Lung (tissue), 12 donors: ENCODE measurements around the gene PACS1. TPM values are rescaled to one million over a fixed set of nuclear protein-coding genes. Genes with fewer than 3 reads are reported as not detected.

Experiments
- ATAC-seq: fragments of 200-7000 bp; cut with Tn5 transposase; one replicate; pipeline ENCODE4 v1.9.1; 2020; ENCODE audit warnings: moderate number of reproducible peaks; ENCODE audit not compliant: insufficient read depth, low FRiP score
- DNase-seq, 3 donors: peaks; one replicate each; pipeline ENCODE4 v3.0.0-alpha.2; 2013 to 2017
- H3K27ac ChIP-seq, 2 donors: one replicate each; pipeline ENCODE4 v1.5.1; 2013; ENCODE audit warnings: mild to moderate bottlenecking in 2 of 2, moderate library complexity in 2 of 2, control low read depth in 1 of 2, inconsistent platforms in 1 of 2, low read depth in 1 of 2, low read length in 1 of 2
- H3K27me3 ChIP-seq, 3 donors: one replicate each; pipeline ENCODE4 v1.5.1; 2013; ENCODE audit warnings: low read length in 2 of 3; ENCODE audit not compliant: control insufficient read depth in 3 of 3, insufficient read depth in 3 of 3
- H3K36me3 ChIP-seq, 4 donors: one replicate each; pipeline ENCODE4 v1.5.1; 2013; ENCODE audit warnings: low read length in 4 of 4, mild to moderate bottlenecking in 1 of 4, moderate library complexity in 1 of 4; ENCODE audit not compliant: control insufficient read depth in 4 of 4, insufficient read depth in 4 of 4
- H3K4me1 ChIP-seq, 5 donors: one replicate each; pipeline ENCODE4 v1.5.1; 2013; ENCODE audit warnings: low read length in 5 of 5, mild to moderate bottlenecking in 2 of 5, moderate library complexity in 1 of 5; ENCODE audit not compliant: control insufficient read depth in 5 of 5, insufficient read depth in 5 of 5
- H3K4me3 ChIP-seq: one replicate; pipeline ENCODE4 v1.5.1; 2013; ENCODE audit warnings: mild to moderate bottlenecking, control low read depth, moderate library complexity
- H3K9ac ChIP-seq, 2 donors: one replicate each; pipeline ENCODE4 v1.5.1; 2013; ENCODE audit warnings: low read length in 2 of 2, control low read depth in 1 of 2; ENCODE audit not compliant: insufficient read depth in 1 of 2
- H3K9me3 ChIP-seq, 4 donors: one replicate each; pipeline ENCODE4 v1.5.1; 2013; ENCODE audit warnings: low read length in 3 of 4, mild to moderate bottlenecking in 1 of 4, moderate library complexity in 1 of 4; ENCODE audit not compliant: control insufficient read depth in 4 of 4, insufficient read depth in 3 of 4
- WGBS, 2 donors: extraction: QIAGEN DNeasy Blood & Tissue Kit; methylation state at CpG; one replicate each; pipeline ENCODE4 v1.1.7; 2013; 5-methylcytosine and 5-hydroxymethylcytosine counted together
- polyA plus RNA-seq, 2 donors: library from polyadenylated mRNA; stranded (reverse); fragments of 200-250 nt; gene quantifications; one replicate each; pipeline ENCODE4 v1.2.1, GENCODE V29; 2013
- total RNA-seq, 2 donors: library from RNA; depleted of rRNA in 1 of 2; stranded (reverse); fragments of >200 nt in 1 of 2; gene quantifications; one replicate each; pipeline ENCODE4 v1.2.1, GENCODE V29; 2014 to 2021
- TF ChIP-seq, protein P1 (sequence below): IDR thresholded peaks from 2 replicates; pipeline ENCODE4 v1.5.1; 2012; ENCODE audit warnings: mild to moderate bottlenecking; ENCODE audit errors: control extremely low read depth, extremely low read depth
- donor health status: control.
- donor health status: control.
- donor health status: Bipolar disorder and iron deficiency.
- donor health status: healthy.
- donor health status: DM: yes; HTN: yes; CAD: no.

The PACS1 gene
- total and polyA plus RNA-seq, 4 donors: 22.2 to 48.8 (median 34.7) TPM

DNA sequence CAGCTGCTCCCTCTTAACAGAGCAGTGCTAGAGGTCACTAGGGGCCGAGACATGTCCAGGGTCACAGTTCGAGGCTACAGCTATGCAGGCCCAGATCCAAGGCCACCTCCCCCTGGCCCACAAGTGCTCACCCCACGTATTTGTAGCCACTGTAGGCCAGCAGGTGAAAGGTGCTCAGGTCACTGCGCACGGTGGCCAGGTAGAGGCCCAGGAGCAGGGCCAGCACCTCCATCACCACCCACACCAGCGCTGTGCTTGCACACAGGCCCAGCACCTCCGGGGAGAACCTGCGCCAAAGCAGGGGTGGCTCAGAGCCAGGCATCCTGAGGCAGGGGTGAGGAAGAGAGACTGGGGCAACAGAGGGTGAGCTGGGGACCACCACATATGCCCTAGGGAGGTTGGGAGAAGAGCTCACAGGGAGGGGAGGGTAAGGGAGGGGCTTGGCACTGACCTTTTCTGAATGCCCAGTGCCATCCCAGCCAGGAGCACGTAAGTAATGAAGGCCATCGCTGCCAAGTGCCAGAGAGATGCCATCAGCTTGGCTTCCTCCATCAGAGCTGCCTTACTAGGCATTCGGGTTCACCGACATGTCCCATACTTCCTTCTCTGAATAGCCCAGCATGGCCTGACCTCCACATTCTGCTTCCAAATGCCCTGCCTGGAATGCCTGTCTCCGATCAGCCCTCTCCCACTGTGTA lies 215.3 kb downstream of the PACS1 start:
- H3K9me3 ChIP-seq: no peaks in the 10 kb centered on the region
- peaks cover 4 to 20% (median 12%) of the 10 kb centered on the region in 5 donors for H3K4me1 ChIP-seq
- TF ChIP-seq, protein P1, sequence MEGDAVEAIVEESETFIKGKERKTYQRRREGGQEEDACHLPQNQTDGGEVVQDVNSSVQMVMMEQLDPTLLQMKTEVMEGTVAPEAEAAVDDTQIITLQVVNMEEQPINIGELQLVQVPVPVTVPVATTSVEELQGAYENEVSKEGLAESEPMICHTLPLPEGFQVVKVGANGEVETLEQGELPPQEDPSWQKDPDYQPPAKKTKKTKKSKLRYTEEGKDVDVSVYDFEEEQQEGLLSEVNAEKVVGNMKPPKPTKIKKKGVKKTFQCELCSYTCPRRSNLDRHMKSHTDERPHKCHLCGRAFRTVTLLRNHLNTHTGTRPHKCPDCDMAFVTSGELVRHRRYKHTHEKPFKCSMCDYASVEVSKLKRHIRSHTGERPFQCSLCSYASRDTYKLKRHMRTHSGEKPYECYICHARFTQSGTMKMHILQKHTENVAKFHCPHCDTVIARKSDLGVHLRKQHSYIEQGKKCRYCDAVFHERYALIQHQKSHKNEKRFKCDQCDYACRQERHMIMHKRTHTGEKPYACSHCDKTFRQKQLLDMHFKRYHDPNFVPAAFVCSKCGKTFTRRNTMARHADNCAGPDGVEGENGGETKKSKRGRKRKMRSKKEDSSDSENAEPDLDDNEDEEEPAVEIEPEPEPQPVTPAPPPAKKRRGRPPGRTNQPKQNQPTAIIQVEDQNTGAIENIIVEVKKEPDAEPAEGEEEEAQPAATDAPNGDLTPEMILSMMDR: no peak
- H3K4me3 ChIP-seq: no peak overlapping the region
- peaks cover 3 to 18% (median 10%) of the 10 kb centered on the region in 4 donors for H3K36me3 ChIP-seq
- H3K27ac ChIP-seq: no peak overlapping the region
- no peak overlapping the region for H3K9ac ChIP-seq
- no peak for ATAC-seq
- H3K27me3 ChIP-seq: no peaks in the 10 kb centered on the region
- WGBS, 2 donors: 91 to 92% methylated on average over 13 of the region's 13 CpGs
- no peak for DNase-seq

DNA sequence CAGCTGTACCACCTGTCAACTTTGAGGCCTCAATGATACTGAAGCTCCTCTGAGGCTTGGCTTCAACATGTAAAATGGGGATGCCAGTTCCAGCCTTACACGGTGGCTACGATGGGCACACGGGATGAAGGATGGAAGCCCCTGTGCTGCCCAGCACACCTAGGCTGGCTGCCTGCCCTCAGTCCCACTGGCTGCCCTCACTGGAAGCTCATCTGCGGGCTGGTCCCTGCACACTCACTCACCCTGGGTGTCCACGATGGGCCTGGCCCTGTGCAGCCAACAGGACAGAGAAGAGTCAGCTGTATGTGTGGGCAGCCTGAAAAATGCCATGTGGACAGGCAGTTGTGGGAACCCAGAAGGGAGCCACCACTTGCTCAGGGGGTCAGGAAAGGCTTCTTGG lies 216.6 kb downstream of the PACS1 start:
- 88 to 93% methylated on average over 5 of the region's 5 CpGs for WGBS, 2 donors
- H3K36me3 ChIP-seq: peaks cover 3 to 18% (median 10%) of the 10 kb centered on the region in 4 donors
- TF ChIP-seq, protein P1: no peak
- no peaks in the 10 kb centered on the region for H3K9me3 ChIP-seq
- H3K9ac ChIP-seq: no peak overlapping the region
- H3K27me3 ChIP-seq: peaks cover 0 to 8% (median 6%) of the 10 kb centered on the region in 3 donors
- ATAC-seq: no peak
- no peak overlapping the region for H3K4me3 ChIP-seq
- peaks cover 4 to 19% (median 12%) of the 10 kb centered on the region in 5 donors for H3K4me1 ChIP-seq
- DNase-seq: no peak
- no peak overlapping the region for H3K27ac ChIP-seq

DNA sequence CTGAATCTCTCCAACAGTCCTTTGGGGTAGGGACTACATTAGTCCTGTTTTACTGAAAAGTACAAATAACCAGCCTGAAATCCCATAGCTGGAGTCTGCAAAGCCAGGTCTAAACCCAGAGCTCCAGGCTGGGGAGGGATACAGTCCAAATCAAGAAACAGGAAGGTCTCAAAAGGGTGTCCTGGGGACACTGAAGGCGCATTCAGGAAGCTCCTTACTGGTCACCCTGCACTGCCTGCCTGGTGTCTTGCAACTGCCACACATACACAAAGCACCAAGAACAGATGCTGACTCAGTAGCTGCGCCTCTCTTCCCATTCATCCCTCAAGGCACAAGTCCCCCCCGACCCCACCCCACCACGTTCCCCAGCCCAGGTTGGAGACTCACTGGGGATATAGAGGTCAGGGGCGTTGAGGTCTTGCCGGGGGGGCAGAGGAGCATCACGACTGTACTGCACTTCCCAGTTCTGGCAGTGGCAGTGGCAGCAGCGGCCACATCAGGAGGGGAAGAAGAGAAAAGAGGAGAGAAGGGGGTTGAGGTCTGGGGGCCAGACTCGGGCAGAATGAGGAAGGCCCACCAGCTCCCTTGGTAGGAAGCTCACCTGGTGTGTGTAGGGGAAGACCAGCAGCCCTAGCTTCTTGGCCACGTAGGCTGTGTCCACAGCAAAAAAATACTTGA lies 217.3 kb downstream of the PACS1 start:
- peaks cover 0 to 8% (median 7%) of the 10 kb centered on the region in 3 donors for H3K27me3 ChIP-seq
- H3K36me3 ChIP-seq: peaks cover 3 to 18% (median 10%) of the 10 kb centered on the region in 4 donors
- TF ChIP-seq, protein P1: no peak
- ATAC-seq (no peak), DNase-seq (no peak)
- no peak overlapping the region for H3K9ac ChIP-seq
- H3K4me1 ChIP-seq: peaks cover 0 to 21% (median 12%) of the 10 kb centered on the region in 5 donors
- H3K27ac ChIP-seq: no peak overlapping the region
- 51 to 69% methylated on average over 10 of the region's 10 CpGs for whole genome bisulfite sequencing, 2 donors
- H3K9me3 ChIP-seq: no peaks in the 10 kb centered on the region
- no peak overlapping the region for H3K4me3 ChIP-seq
